HG02852 (cell line): Measurements from ENCODE around the gene DENND10.

Experiments
- ATAC-seq: cut with Tn5 transposase; IDR thresholded peaks from one replicate; pipeline ENCODE4 v1.9.1; 2021; ENCODE audit warnings: mild to moderate bottlenecking, moderate library complexity; ENCODE audit not compliant: unreplicated experiment

The DENND10 gene, protein sequence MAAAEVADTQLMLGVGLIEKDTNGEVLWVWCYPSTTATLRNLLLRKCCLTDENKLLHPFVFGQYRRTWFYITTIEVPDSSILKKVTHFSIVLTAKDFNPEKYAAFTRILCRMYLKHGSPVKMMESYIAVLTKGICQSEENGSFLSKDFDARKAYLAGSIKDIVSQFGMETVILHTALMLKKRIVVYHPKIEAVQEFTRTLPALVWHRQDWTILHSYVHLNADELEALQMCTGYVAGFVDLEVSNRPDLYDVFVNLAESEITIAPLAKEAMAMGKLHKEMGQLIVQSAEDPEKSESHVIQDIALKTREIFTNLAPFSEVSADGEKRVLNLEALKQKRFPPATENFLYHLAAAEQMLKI

DNA sequence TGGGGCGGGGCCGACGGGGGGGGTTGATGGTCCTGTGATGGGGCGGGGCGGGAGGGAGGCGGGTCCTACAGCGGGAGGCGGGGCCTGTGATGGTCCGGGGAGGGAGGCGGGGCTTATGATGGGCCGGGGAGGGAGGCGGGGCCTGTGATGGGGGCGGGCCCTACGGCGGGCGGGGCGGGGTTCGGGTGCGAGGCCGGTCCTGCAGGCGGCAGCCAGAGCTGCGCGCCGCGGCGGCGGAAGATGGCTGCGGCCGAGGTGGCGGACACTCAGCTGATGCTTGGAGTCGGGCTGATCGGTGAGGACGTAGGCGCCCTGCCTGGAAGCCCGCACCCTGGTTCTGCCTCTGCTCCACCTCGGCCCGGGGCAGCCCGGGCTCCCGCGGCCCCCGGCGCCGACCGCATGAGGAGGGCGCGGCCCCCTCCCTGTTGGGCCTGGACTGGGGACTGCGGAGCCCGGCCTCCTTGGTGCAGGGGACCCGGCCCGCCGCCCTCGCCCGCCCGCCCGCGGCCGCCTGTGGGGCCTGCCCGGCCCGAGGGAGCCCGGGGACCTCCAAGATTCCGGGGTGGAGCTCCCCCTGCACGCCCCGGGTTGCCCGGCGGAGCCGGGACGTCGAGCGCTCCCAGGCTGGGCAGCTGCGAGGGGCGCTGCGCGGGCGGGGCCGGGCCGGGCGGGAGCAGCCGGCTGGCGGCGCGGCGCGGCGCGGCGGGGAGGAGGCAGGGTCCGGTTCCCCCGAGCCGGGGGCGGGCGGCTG, at the start of gene DENND10:
Gene DENND10 (plus strand): TSS at position 211 of the 751 bp plus-strand sequence. CDS start 30 bp downstream, at position 241.
- peak; percentile 88 for ATAC-seq

DNA sequence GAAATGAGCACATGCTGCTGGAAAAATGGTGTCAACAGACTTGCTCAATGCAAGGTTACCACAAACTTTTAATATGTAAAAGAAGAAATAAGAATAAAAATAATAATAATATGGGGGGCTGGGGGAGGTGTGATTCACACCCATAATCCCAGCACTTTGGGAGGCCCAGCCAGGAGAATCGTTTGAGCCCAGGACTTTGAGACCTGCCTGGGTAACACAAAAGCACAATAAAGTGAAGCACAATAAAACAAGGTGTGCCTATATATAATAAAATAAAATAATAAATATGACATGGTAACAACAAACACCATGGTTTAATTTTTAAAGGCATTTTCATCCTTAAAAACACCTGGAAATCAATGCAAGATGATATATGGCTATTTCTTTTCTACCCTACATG, 48.4 kb upstream of the DENND10 start:
- ATAC-seq: no peak

DNA sequence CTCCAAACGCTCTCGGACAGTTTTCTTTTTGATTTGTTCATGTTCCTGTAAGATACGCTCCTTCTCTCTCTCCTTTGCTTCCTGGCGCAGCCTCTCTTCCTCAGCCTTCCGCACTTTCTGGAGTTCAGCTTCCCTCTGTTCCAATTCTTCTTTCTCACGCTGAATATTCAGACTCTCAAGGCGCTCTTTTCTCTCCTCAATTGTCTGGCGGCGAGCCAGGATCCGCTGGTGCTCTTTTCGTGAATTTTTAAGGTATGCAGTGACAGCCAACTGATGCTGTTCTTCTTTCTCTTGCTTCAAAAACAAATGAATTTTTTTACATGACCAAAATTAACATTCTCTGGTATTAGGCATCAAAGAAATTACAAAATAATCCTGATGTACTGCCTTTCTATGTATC, 45.9 kb upstream of the DENND10 start:
- ATAC-seq: no peak

DNA sequence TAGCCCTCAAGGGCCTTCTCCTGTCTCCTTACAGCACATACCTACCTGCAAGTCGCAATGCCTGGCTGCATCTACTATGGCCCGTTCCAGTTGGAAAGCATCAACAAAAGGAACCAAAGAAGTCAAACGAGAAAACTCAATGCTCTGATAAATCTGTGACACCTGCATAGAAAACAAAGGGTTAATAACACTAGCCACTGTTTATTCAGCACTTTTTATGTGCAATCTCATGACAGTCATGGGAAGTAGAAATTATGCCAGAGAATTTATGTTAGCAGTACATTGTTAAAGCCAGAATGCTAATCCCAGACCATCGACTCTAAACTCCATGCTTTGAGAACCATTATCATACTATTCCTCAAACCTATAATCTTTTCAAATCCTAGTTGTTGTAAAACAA, 44.4 kb upstream of the DENND10 start:
- ATAC-seq: no peak

DNA sequence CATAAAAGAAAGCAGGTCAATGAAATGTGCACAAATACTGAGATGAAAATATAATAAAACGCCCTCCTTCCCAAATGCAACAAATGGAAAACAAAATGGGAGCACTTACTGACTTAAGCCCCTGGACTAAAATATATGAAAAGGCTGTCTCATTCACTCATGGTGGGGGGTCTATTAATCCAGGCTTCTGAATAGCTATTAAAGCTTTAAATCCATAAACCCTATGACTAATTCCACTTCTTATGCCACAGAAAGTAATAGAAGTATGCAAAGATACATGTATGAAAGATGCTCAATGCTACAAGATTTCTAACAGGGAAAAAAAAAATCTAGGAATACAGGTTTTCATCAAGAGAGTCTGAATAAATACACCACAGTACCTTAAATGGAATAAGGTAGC, 43.8 kb upstream of the DENND10 start:
- ATAC-seq: no peak

DNA sequence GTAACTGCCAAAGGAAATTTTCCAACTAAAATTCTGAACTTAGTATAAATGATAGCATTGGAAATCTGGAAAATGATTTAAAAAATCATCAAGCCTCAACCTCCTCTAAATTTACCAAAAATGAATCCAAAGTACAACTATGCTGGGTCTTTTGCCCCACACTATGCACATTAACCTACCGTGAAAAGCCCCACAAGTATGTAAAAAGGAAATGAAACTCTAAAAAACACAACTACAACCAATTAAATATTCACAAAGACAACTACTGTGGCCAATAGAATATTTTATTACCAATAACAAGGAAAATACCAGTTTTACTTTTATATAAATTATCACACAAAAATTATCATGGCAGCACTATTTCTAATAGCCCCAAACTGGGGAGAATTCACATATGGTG, 42.6 kb upstream of the DENND10 start:
- no peak for ATAC-seq

DNA sequence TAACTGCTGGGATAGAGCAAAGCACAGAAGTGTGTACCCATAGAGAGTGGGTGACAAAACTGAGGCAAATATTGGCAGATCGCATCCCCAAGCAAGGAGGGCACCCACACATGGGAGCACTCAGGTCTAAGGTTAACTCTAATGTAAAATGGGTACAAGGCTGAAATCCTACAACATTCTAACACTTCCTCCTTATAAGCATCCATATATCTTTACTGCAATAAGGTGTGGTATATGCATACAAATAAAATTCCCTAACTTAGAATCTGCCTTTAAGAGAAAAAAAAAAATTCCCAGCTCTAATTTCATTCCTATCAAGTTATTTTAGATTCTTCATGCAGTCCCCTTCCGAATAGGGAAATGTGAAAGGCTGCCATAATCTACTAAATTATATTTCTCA, 42.0 kb upstream of the DENND10 start:
- ATAC-seq: no peak

DNA sequence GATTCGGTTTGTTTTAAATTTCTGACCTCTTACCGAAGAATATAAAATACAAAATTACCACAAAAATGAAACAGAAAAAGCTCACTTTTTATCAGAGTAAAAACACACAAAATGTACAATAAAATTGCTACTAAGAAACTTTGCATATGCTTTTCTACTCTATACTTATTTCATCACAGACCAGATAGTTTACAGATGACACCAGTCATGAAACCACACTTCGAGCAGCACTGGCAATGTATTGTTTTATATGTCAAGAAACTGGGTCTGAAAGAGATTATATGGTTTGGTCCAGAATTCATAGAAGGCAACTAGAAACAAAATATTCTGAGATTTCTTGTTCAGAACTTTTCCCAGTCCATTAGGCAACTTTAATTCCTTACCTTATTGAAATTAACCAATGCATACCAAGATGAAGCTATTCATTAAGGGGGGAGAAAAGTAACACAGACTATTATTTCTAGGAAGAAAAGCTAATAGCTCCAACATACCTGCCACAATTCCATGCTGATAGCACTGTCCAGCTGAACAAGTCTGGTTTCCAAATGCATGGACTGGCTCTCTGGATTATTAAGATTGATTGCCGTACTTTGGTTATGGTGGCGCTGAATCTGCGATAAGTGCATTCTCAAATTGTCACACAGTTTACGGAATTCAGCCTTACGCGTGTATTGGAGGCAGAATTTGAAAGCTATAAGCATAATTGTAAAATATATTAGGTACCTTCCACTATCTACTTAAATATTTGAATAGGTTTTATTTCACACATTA, 33.3 kb upstream of the DENND10 start:
- no peak for ATAC-seq

DNA sequence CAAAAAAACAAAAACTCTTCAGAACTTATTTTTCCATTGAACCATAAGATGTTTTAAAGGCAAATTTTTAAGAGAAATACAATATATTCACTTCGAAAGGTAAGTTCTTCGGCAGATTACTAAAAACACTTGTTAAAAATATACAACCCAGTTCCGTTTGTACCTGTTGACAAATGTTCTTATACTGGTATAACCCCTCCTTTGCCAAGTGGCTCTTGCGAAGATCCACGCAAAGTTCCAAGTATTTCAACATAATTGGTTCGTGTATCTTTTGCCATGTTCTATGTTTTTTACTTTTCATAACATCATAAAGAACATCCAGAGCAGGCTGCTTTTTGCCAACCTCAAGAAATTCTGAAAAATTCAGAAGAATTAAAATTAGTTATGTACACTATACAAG, 30.3 kb upstream of the DENND10 start:
- no peak for ATAC-seq

DNA sequence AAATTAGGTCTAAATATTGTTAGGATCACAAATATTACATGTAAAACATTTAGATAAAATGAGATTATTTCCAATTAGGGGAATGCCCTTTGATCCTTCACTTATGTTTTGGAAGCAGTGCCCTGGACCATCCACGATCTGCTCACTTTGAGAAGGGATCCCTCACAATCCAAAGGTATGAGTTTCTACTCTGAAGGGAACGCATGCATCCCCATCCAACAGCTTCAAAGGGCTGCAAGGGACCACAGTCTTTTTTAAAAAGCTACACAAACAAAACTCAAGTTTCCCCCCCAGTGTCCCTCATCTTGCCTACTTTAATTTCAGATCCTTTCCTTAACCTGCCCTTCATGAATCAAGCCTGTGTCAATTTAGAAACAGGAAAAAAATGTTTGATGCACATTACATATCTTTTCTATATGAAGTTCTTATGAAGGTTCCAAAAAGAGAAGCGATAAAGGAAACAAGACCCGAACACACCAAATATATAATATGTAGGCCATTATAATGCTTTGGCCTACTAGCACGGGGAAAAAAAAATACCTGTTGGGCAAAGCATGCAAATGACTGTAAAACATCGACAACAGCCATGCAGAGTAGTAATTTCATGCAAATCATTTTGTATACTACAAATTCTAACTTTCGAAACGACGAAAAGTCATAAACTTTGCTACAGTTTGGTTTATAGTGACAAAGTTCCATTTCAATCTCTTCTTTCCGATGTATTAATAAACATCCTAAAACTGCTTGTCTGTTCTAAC, 25.3 kb upstream of the DENND10 start:
- no peak for ATAC-seq

DNA sequence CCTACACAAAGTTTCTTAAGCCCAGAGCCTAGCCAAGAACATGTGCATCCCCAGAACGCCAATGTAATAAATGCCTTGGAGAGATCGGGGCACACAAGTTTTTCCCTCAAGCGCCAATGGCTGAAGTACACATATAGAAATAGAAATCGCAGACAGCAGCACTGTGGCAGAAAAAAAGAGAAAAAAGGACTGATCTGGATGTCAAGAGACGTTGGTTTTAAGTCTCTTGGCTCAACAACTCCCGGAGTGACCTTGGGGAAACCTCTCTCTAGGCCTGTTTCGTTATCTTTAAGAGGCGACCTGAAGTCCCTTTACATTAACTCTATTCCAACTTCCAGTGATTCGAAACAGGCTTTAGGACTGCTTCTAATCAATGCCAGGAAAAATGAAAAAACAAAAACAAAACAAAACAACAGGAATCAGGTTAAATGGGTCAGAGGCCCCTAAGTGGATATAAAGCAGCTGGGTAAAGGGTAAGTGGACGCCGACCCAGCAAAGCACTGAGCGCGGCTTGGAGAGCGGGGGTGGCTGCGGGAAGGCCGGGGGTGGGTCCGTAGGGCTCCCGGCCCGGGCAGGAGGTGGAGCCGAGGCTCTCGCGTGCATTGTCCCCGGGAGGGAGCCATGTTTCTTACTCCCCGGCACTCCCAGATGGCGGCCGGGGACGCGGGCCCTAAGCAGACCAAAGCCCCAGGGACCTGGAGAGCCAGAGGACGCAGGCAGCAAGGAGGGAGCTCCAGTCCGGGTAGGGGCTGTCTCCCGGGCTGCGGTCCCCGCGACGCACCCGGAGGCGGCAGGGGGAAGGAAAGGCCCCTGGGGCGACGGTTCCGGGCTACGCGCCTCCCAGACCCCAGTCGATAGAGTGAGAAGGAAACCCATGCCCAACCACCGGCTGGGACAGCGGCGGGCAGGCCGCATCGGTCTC, 24.1 kb upstream of the DENND10 start:
- peak; percentile 63 for ATAC-seq

DNA sequence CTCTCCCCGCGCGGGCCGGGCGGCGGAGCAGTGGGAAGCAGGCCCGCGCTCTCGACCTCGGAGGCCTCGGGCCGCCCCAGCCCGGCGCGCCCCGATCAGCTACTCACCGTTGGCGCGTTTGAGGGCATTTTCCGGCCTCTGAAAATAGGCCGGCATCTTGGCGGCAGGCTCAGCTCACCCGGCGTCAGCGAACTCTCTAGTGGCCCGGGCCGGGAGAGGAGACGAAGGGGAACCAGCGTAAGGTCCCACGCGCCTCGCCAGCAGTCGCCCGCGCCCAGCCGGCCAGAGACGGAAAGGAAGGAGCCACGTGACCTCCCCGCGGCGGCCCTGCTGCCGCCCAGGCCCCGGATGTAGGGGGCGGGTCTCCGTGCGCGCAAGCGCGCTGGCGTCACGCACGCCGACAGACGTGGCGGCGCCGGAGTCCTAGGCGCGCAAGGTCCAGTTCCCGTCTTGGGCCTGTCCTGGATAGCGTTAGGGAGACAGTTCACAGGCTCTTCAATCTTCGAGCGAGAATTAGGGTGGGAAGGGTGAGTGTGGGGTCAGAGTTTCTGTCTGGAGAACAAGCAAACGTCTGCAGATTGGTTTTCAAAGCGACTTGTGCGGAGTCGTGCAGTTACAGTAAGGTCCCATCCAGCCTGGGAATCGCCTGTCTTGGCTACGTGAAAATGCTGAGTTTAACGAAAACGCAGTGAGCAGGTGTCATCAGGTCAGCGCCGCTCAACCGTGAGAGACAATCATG, 23.2 kb upstream of the DENND10 start, which contains the start of gene EIF3A:
Gene EIF3A (minus strand): TSS at position 297 of the 739 bp plus-strand sequence. CDS start 141 bp downstream, at position 156.
- peak; percentile 82 for ATAC-seq

DNA sequence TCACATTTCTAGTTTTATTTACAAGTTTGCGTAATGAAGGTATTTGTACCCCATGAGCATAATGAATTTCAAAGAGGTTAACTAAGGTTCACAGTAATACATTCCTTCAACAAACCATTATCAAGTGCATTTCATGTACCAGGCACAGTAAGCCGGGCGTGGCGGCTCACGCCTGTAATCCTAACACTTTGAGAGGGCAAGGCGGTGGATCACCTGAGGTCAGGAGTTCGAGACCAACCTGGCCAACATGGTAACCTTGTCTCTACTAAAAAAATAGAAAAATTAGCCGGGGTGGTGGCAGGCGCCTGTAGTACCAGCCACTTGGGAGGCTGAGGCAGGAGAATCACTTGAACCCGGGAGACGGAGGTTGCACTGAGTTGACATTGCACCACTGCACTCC, 19.0 kb upstream of the DENND10 start:
- ATAC-seq: no peak

DNA sequence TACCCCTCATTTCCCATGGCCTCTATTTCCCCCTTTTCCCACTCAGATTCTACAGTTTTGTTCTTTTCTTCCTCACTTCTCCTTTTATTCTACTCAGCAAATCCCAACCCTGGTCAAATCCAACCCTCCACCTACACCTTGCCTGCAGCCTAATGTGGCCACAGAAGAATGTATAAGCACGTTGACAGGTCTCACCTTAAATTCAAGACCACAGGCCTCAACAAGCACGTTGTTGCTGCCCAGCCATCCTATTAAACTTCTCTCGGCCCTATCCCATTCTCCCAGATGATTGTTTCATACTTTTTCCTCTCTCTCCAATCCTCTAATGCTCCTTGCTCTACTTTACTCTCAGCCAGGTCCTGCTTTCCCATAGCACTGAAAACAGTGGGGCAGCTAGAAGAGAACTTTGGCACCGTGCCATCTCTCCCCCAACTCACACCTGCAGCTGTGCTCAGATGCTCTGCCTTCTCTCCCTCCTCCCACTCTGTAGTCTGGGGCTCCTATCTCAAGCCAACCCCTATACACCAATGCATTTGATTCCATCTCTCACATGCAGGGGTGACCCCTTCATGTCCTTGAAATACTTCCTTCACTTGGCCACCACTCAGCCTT, 16.5 kb upstream of the DENND10 start:
- no peak for ATAC-seq

DNA sequence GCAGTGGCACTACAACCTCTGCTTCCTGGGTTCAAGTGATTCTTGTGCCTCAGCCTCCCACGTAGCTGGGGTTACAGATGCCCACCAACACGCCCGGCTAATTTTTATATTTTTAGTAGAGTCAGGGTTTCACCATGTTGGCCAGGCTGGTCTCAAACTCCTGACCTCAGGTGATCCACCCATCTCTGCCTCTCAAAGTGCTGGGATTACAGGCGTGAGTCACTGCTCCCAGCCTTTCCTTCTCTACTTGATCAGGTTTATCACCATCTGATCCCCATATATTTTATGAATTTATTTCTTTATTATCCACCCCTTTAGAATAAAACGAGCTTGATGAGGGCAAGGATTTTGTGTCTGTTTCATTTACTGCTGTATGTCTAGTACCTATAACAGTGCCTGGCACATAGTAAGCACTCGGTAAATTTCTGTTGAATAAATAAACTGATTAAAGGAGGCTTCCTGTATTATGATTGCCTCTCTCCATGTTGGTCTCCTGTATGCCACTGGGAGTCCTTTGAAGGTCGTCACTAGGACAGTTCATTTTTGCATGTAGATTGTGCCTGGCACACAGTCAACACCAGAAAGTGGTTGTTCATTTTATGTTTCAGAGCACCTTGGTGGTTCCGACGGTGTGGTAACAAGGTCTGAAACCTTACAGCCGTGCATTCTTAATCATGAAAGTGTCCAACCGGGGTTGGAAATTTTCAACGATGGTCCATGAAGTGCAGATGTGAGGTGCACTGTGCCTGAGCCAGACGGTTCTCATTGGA, 13.7 kb upstream of the DENND10 start:
- no peak for ATAC-seq

DNA sequence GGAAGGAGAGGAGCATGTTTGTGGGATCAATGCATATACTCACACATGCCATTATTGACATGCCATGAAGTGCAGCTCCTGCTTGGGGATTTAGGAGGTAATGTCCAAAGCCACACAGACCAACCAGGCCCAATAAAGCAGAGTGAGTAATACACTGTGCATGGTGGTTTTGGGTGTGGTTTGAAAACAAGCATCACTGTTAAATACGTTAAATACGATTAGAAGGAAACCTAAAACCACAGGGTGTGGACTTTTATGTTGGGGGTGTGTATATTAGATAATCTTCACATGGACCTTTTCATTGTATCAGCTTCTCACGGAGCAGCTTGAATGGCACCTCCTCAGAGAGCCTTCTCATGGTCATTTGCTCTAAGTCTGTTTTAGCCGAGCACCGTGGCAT, 12.9 kb upstream of the DENND10 start:
- no peak for ATAC-seq

DNA sequence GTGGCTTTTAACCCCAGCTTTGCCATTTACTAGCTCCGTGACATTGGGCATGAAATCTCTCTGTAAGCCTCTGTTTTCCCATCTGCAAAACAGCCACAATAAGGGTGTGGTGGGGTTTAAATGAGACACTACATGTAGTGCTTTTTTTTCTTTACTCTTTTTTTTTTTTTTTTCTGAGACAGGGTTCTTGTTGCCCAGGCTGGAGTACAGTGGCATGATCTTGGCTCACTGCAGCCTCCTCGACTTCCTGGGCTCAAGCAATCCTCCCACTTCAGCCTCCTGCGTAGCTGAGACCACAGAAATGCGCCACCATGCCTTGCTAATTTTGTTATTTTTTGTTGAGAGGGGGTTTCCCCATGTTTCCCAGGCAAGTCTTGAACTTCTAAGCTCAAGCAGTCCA, 8.3 kb upstream of the DENND10 start:
- ATAC-seq: no peak
